ENCODE data around the gene EDDM13.
"Not testable (repeated sequence)": the region's sequence is repeated elsewhere in the genome, so short reads cannot be mapped to it uniquely, and the experiment has no call there.

The EDDM13 gene

DNA sequence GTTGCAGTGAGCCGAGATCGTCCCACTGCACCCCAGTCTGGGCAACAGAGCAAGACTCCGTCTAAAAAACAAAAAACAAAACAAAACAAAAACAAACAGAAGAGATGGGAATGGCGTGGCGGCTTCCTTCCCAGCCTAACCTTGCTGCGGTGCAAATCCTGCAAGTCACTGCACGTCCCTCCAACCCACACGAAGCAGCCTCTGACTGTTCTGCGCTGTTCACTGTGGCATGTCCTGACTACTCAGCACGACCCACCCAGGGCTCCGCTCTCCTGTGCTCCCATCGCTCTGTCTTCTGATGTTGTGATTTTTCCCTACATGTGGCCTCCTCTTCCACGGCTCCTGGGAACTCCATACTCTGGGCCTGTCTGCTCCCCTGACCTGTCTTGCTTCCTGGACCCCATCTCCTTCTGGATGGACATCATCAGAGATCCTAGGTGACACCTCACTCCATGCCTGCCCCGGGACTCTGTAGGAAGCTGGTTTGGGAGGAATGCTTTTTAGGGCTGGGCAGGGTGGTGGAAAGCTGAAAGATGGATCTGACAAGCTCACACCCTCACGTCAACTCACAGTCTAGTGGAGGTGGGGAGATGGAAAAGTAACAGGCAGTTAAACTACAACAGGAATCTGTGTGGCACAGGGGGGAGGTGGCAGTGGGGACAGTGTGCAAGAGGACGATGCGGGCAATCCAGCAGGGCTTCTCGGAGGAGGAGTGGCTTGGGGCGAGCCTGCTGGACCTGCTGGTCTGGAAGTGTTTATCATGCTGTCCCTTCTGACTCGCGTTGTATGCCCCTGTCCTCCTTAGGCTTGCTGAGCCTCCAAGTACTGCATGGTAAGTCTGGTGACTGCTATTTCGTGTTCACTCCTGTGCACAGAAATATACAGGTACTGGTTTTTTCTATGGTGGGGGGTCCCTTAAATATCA is 23.2 kb downstream of the EDDM13 start:
- DNase-seq = no peak

DNA sequence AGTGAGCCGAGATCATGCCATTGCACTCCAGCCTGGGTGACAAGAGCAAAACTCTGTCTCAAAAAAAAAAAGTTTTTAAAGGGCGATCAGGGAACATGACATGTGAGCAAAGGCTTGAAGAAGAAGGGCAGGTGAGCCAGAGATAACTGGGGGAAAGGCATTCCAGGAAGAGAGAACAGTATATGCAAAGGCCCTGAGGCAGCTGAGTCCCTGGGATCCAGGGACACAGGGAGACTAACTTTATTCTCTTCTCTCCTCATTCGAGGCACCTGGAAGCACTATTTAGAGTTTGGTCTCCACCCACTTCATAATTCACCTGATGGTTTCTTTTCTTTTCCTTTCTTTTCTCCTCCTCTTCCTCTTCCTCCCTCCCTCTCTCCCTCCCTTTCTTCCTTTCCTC is 24.5 kb downstream of the EDDM13 start:
- no peak for DNase-seq

DNA sequence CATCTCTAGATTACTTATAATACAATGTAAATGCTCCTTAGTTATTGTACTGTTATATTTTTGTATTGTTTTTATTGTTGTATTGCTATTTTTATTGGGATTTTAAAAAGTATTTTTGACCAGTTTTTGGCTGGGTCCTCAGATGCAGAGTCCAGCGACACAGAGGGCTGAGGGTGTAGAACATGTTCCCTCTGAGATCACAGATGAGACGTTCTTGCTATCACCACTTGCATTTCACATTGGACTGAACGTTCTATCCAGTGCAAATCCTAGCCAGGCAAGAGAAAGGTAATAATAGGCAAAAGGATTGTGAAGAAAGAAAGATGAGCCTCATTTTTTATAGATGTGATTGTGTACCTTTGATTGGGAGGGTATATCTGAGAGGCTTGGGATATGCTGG is 27.1 kb downstream of the EDDM13 start:
- DNase-seq = no peak

DNA sequence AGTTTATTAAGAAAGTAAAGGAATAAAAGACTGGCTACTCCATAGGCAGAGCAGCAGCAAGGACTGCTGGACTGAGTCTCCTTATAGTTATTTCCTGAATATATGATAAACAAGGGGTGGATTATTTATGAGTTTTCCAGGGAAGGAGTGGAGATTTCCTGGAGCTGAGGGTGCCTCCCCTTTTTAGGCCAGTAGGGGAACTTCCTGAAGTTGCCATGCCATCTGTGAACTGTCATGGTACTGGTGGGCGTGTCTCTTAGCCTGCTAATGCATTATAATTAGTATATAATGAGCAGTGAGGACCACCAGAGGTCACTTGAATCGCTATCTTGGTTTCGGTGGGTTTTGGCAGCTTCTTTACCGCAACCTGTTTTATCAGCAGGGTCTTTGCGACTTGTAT is 28.6 kb downstream of the EDDM13 start:
- no peak for DNase-seq

DNA sequence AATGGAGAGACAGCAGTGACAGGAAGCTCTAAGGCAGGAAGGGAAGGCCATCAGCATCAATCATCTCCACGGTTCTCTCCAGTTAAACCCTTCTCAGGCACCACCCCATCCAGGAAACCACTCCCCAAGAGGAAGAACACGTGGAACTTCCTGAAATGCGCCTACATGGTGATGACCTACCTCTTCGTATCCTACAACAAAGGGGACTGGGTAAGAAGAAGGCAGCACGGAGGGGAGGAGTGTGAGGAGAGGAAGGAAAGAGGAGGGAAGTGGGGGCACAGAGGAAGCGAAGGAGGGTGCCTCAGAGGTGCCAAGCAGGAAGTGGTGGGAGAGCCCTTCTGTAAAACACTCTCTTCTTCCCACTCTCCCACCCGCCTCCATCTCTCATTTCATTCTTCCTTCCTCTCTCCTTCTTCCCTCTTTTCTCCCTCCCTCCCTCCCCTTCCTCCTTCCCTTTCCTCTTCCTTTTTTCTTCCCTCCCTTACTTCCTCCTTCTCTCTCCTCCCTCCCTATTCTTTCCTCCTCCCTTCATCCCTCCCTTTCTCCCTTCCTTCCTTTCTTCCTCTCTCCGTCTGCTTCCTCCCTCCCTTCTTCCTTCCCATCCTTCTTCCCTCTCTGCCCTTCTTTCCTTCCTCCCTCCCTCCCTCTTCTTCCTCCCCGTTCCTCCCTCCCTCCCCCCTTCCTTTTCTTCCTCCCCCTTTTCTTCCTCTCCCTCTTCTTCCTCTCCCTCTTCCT is 29.5 kb downstream of the EDDM13 start:
- DNase-seq = no peak

DNA sequence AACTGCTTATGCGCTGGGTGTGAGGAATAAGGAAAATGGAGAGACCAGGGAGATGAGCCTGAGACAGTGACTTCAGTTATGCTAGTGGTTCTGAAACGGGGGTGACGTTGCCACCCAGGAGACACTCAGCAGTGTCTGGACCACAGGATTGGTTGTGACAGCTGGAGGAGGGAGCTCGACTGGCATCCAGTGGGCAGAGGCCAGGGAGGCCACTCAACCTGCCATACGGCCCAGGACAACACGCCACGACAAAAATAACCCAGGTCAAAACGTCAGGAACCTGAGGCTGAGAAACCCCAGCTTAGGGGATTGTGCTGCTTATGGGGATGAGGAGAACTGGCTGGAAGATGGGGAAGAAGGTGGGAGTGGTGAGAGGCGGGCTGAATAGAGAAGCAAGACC is 31.7 kb downstream of the EDDM13 start:
- DNase-seq = no peak

DNA sequence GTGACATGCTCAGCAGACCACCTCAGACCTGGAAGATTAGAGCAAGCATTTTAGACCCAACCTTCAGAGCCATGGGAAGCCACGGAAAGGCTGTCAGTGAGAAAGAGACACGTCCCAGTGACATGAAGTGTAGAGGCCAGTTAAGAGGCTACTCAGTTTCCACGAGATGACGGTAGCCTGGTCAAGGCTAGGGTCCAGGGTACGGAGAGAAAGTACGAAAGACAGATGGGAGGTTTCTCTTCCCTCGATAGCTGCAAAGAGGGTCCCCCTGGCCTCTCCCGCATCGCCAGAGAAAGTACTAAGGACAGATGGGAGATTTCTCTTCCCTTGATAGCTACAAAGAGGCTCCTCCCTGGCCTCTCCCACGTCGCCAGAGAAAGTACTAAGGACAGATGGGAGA is 33.5 kb downstream of the EDDM13 start:
- DNase-seq = no peak

DNA sequence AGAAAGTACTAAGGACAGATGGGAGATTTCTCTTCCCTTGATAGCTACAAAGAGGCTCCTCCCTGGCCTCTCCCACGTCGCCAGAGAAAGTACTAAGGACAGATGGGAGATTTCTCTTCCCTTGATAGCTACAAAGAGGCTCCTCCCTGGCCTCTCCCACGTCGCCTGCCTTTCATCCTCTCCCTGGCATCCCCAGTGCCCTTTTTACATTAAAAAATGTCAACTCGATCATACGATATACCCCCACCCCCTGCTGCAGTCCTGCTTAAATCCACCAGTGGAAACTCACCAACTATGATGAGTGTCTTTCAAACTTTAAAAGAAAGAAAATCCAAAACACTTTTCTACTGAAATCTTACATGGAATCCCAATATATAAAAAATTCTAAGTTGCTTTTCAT is 34.5 kb downstream of the EDDM13 start:
- DNase-seq = not testable (repeated sequence)

DNA sequence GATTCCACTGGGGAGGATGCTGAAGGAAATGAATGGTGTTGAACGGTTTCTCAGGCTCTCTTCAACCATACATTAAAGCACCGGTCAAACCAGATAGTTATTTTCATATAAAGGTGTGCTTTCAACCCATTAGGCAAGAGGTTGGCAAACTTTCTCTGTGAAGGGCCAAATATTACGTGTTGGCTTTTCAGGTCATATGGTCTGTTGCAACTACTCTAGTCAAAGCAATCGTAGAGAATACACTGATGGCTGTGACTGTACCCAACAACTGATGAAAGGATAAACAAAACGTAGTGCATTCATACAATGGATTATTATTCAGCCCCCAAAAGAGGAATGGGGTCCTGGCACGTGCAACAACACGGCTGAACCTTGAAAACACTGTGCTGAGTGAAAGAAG is 36.2 kb downstream of the EDDM13 start:
- DNase-seq = no peak

DNA sequence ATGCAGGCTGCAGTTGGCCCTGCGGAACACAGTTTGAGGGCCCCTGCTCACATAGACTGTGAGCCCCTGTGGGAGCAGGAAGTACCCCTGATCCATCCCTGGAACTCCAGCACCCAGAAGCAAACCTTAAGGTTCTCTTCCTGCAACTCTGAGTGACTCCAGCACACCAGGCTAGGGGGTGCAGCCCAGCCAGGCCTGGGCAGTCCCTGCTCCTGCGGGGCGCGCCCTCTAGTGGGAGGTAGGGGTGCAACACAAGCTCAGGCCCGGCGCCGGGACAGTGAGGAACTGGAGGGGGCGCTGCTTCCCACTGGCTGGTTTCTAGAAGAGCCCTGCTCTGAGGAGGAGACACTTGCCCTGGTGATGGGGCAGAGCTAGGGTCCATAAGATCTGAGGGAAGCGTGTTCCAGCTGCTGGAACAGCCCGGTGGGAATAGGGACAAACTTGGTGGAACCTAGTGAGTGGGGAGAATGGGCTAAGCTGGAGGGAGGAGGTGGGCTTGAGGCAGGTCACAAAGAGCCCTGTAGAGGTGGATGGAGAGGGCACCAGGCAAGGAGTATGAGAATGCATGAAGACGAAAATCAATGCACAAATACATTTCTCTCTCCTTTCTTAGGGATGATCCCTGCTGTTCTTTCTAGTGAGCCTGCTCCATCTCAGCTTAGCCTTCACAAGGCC is 37.1 kb downstream of the EDDM13 start:
- peak; percentile 36 for DNase-seq

DNA sequence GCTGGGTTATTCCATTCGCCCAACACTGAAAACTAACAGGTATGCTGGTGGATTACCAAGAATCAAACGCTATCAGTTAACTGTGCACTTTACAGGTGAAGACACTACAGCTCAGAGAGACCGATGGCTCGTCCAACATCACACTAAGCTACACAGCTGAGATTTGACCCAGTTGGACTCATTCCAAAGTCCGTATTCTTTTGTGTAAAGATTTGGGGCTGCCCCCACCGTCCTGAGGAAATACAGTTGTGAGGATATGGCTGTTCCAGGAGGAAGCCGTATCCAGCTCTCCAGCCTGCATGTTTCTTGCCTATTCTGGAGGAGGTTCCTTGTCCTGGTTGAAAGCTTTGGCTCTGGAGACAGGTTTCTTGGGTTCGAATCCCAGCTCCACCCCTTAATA is 37.9 kb downstream of the EDDM13 start:
- DNase-seq = no peak

DNA sequence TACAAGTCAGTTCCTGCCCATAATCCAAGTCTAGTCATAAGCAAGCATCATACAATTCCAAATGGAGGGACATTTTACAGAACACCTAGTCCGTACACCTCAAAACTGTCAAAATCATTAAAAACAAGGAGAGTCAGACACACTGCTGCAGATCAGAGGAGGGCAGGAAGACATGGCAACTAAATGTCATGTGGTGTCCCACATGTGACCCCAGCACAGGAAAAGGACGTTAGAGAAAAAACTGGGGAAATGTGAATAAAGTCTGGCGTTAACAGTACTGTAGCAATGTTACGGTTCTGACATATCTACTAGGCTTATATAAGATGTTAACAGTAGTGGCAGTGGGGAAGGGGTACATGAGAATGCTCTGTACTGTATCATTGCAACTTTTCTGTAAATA is 39.8 kb downstream of the EDDM13 start:
- no peak for DNase-seq

DNA sequence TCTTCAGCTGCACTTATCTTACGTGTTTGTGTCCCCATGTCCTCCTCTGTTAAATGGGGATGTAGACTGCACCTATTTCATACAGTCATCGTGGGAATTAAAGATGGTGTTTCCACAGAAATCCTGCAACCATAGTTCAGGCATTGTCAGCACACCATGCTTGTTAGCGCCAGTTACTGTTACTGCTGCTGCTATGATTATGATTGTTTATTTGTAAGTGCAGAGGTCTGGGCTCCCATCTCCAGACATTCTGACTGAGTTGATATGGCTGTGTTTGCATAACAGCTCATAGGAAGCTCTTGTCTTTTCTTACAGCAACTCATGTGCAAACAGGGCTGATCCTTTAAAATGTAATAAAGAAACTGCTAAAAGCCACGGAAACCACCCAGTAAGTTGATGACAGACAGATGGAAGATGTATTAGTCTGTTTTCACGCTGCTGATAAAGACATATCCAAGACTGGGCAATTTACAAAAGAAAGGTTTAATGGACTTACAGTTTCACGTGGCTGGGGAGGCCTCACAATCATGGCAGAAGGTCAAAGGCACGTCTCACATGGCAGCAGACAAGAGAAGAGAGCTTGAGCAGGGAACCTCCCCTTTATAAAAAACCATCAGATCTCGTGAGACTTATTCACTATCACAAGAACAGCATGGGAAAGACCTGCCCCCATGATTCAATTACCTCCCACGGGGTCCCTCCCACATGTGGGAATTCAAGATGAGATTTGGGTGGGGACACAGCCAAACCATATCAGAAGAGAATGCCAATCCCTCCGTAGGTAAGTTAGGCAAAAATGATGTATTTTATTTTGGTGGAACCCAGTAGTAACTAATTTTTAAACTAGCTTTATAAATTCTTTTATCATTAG is 40.5 kb downstream of the EDDM13 start:
- no peak for DNase-seq

DNA sequence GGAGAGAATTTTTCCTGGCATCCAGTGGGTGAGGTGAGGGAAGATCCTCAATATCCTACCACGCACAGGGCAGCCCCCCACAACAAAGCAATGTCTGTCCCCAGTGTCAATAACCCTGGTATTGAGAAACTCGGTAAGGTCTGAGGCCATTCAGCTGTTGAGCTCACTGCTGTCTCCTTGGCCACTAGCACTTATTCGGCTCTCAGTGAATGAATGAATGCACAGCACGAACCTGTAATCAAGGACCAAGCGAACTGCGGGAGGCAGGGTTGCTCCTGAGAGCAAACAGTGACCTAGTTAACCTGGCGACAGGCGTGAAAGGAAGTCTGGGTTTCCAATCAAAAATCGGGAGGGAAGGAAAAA is 41.5 kb downstream of the EDDM13 start:
- DNase-seq = no peak

DNA sequence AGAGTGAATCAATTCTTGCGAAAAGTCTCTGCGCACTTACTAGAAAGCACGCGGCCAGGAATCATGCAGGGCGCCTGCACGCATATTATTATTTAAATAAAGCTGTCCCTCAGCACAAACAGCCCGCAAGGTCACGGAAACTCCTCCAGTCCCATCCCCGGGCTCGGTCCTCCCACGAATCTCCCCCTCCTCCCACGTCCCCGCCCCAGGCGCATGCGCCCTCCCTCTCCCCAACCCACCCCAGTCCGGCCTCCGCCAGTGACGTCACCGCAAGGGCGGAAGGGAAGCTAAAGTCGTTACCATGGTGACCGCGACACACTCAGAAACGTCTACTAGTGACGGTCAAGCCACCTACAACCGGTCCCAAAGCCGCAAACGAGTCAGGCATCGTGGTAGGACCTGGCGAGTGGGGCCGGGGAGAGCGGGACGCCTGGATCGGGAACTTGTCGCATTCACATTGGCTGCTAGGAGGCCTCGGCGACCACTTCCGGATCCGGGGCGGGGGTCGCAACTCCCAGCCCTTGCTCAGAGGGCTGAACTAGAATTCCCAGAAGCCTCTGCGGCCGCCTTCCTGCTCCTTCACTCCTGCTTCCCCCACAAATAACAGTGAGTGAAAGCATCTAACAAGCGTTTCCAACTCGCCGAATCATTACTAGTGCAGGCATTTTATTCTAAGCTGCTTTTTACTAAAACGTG is 42.0 kb downstream of the EDDM13 start, which contains the start of gene ZSCAN5A:
Gene ZSCAN5A, minus strand, starts transcription at position 459 of the 696 bp plus-strand sequence. CDS start 89,793 bp downstream, outside the sequence.
- DNase-seq = peak; percentile 97

DNA sequence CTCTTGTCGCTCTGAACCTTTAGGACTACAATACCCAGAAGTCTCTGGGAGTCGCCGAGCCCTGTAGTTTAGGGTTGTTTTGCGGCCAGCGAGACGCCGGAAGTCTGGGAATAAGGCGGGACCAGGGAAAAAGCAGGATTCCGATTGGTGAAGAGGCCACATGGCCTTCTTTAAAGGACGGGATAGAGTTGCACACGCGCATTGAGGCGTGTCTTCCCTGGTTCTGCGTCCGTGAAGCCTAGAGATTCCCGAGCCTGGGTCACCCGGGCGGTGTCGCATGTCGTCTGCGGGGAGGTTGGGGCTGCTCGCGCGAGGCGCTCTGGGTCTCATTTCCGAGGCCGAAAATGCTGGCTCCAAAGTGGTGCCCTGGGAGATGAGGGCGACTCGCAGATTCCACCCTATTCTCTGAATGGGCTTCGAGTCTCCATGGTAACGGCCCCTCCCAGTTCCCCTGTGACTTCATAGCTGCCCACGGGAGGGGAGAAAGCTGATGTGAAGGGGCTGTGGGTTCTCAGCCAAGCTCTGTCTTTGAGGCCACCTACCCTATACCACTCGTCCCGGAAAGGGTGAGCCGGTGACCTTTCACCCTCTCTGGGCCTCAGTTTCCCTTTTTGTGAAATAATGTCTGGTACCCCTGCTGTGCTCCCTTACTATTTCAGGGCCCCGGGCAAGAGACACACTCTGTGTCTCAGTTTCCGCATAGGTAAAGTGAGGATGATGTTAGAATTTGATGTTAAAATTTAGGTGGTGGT is 42.7 kb downstream of the EDDM13 start:
- DNase-seq = peak; percentile 89

DNA sequence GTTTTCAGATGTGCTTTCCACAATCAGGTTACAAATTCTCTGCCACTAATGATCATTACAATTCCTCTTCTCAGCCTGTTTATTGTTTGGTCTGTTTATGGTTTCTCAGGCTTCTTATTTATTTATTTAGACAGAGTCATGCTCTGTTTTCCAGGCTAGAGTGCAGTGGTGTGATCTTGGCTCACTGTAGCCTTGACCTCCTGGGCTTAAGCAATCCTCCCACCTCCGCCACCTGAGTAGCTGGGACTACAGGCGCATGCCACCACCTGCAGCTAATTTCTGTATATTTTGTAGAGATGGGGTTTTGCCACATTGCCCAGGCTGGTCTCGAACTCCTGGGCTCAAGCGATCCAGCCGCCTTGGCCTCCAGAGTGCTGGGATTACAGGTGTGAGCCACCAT is 44.2 kb downstream of the EDDM13 start:
- DNase-seq = no peak

DNA sequence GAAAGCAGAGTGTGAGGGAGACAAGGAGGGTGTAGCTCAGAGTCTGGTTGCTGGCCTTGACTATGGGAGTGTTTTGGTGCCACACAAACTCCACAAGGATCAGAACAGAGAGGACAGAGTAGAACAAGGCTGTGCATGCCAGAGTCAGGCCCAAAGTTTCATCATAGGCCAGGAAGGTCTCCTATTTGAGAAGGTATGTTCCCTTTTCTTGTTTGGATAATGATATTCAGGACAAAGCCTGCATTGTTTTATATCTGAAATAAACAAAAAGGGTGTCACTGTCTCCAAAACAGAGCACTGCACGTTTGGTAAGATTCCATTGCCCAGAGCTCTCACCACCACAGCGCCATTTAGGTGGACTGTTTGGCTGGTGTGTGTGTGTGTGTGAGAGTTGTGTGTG is 45.2 kb downstream of the EDDM13 start:
- no peak for DNase-seq

DNA sequence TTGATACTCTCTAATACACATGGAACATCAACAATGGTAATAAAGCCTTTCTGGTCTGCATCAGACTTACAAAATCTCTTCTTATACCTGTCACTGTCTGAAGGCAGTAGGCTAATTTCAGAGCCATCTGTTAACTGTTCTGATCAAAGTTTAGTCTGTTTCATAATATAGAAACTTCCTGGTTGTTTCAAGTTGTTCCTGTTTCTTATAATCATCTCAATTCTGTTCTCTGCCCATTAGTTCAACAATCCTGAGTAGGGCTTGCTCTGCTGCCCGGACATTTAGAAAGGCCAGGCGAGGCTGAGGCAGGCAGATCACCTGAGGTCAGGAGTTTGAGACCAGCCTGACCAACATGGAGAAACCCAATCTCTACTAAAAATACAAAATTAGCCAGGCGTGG is 47.4 kb downstream of the EDDM13 start:
- no peak for DNase-seq

DNA sequence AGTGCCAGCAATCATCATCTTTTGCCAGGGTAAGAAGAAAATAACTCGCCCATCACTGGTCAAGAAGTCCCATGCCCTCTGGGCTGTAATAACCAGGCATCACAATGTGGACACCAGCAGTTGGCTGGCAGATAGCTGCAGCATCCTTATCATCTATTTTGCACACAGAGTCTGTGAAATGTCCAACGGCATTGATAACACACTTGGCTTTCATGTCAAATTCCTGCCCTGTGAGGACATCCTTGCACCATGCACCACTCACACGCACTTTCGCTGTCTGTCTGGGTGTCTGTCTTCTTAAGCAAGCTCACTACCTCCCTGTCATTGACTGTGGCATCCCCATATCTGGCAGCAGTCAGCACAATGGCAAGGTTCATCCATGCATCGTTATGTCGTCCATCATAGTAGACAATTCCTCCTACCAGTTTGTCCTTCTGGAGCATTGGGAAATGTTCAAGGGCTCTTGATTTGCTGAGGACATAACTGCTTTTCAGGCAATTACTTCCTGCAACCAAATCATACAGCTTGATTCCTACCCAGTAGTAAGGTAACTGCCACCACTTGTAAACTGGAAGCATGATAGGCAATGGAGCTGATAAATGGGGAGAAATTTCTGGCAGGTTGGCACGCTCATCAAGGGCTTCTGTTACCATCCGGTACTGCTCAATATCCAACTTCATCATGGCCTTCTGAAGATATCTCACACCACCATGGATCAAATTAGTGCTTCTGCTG is 48.9 kb downstream of the EDDM13 start:
- DNase-seq = no peak
